Measurements from ENCODE around the gene ZCCHC24. TPM values are rescaled to one million over a fixed set of nuclear protein-coding genes. Genes with fewer than 3 reads are reported as not detected.

ZCCHC24 gene
- total and polyA plus RNA-seq, 4 experiments from 2014 or later: 0.30 to 1.9 (median 1.2) TPM

- ChIA-PET CTCF (ENCODE audit: partially characterized antibody) (interaction anchor here (9.1 kb wide), 1 partner anchor 98 kb away, joined by 91 read pairs; no protein-coding TSS in a partner anchor), POLR2A (ENCODE audit: partially characterized antibody) (no interaction called here)
- no peaks in the 10 kb centered on the region for H3K36me3 Mint-ChIP-seq
- H3K4me3 ChIP-seq (ENCODE audit: low read length in 2 of 2): no peak overlapping the region
- DNase-seq: no peak
- H3K9me3 ChIP-seq (ENCODE audit: control insufficient read depth in 1 of 2, low read length in 2 of 2): no peaks in the 10 kb centered on the region
- no peaks in the 10 kb centered on the region for H3K36me3 ChIP-seq (ENCODE audit: insufficient read depth, low read length)
- no peak overlapping the region for H3K4me3 Mint-ChIP-seq
- intact Hi-C loops (cut with micrococcal nuclease): no loop called here
- H3K9me3 Mint-ChIP-seq: no peaks in the 10 kb centered on the region
- no peak overlapping the region for H3K27ac Mint-ChIP-seq
- no peaks in the 10 kb centered on the region for H3K27me3 ChIP-seq (ENCODE audit: insufficient read depth, low read length)
- no peaks in the 10 kb centered on the region for H3K4me1 ChIP-seq (ENCODE audit: insufficient read depth, low read length)
- H3K4me1 Mint-ChIP-seq: peaks cover 0 to under 1% (median 0%) of the 10 kb centered on the region in 4 donors
- H3K27ac ChIP-seq (ENCODE audit: low read depth, low read length): no peak overlapping the region
- H3K27me3 Mint-ChIP-seq: peaks cover 9 to 10% of the 10 kb centered on the region in 2 donors
Observed at GRCh38 chr10:79472449-79472848, 27.0 kb upstream of the ZCCHC24 start.

- Mint-ChIP-seq H3K4me3 (no peak overlapping the region), H3K9me3 (no peaks in the 10 kb centered on the region), H3K4me1 (peaks cover 0 to 1% (median 0%) of the 10 kb centered on the region in 4 donors), H3K27ac (peak overlapping the region in 1 of 7 donors; percentile 6), H3K36me3 (no peaks in the 10 kb centered on the region), H3K27me3 (peaks cover 9% of the 10 kb centered on the region in 2 donors)
- H3K9me3 ChIP-seq (ENCODE audit: control insufficient read depth in 1 of 2, low read length in 2 of 2): no peaks in the 10 kb centered on the region
- no peaks in the 10 kb centered on the region for H3K4me1 ChIP-seq (ENCODE audit: insufficient read depth, low read length)
- no peaks in the 10 kb centered on the region for H3K27me3 ChIP-seq (ENCODE audit: insufficient read depth, low read length)
- intact Hi-C loops (cut with micrococcal nuclease): no loop called here
- DNase-seq: no peak
- CTCF ChIA-PET (ENCODE audit: partially characterized antibody): interaction anchor here (9.1 kb wide), 1 partner anchor 98 kb away, joined by 91 read pairs; no protein-coding TSS in a partner anchor
- H3K27ac ChIP-seq (ENCODE audit: low read depth, low read length): no peak overlapping the region
- H3K36me3 ChIP-seq (ENCODE audit: insufficient read depth, low read length): no peaks in the 10 kb centered on the region
- H3K4me3 ChIP-seq (ENCODE audit: low read length in 2 of 2): no peak overlapping the region
- POLR2A ChIA-PET (ENCODE audit: partially characterized antibody): no interaction called here
Observed at GRCh38 chr10:79471776-79472175, 26.4 kb upstream of the ZCCHC24 start.

- H3K4me1 ChIP-seq (ENCODE audit: insufficient read depth, low read length): no peaks in the 10 kb centered on the region
- no peaks in the 10 kb centered on the region for H3K36me3 Mint-ChIP-seq
- POLR2A ChIA-PET (ENCODE audit: partially characterized antibody): no interaction called here
- H3K36me3 ChIP-seq (ENCODE audit: insufficient read depth, low read length): no peaks in the 10 kb centered on the region
- H3K4me3 ChIP-seq (ENCODE audit: low read length in 2 of 2): no peak overlapping the region
- intact Hi-C loops (cut with micrococcal nuclease): no loop called here
- no peak overlapping the region for H3K4me3 Mint-ChIP-seq
- no peaks in the 10 kb centered on the region for H3K27me3 ChIP-seq (ENCODE audit: insufficient read depth, low read length)
- no peaks in the 10 kb centered on the region for H3K9me3 Mint-ChIP-seq
- no peak for DNase-seq
- H3K27ac ChIP-seq (ENCODE audit: low read depth, low read length): no peak overlapping the region
- peaks cover 0 to 1% (median 0%) of the 10 kb centered on the region in 4 donors for H3K4me1 Mint-ChIP-seq
- H3K27me3 Mint-ChIP-seq: peaks cover 5 to 9% of the 10 kb centered on the region in 2 donors
- H3K9me3 ChIP-seq (ENCODE audit: control insufficient read depth in 1 of 2, low read length in 2 of 2): no peaks in the 10 kb centered on the region
- CTCF ChIA-PET (ENCODE audit: partially characterized antibody): interaction anchor here (1.2 to 9.1 kb wide), 4 partner anchors 8 to 122 kb away, joined by 3 to 91 read pairs (median 6); no protein-coding TSS in a partner anchor
- no peak overlapping the region for H3K27ac Mint-ChIP-seq
Observed at GRCh38 chr10:79470096-79470495, 24.7 kb upstream of the ZCCHC24 start.

GRCh38 chr10:79468841-79469585 lies 23.6 kb upstream of the ZCCHC24 start:
- H3K27ac Mint-ChIP-seq: no peak overlapping the region
- intact Hi-C loops (cut with micrococcal nuclease): loop anchor here (10.0 kb wide), 1 partner anchor 254 kb away; no protein-coding TSS in a partner anchor
- Histone ChIP-seq H3K27me3 (ENCODE audit: insufficient read depth, low read length) (no peaks in the 10 kb centered on the region), H3K9me3 (ENCODE audit: control insufficient read depth in 1 of 2, low read length in 2 of 2) (no peaks in the 10 kb centered on the region), H3K27ac (ENCODE audit: low read depth, low read length) (no peak overlapping the region), H3K4me1 (ENCODE audit: insufficient read depth, low read length) (no peaks in the 10 kb centered on the region), H3K36me3 (ENCODE audit: insufficient read depth, low read length) (no peaks in the 10 kb centered on the region), H3K4me3 (ENCODE audit: low read length in 2 of 2) (no peak overlapping the region)
- H3K36me3 Mint-ChIP-seq: no peaks in the 10 kb centered on the region
- POLR2A ChIA-PET (ENCODE audit: partially characterized antibody): no interaction called here
- H3K27me3 Mint-ChIP-seq: peaks cover 3 to 5% of the 10 kb centered on the region in 2 donors
- CTCF ChIA-PET (ENCODE audit: partially characterized antibody): interaction anchor here (1.0 to 9.1 kb wide), 7 partner anchors 8 to 267 kb away, joined by 3 to 91 read pairs (median 8); no protein-coding TSS in a partner anchor
- no peaks in the 10 kb centered on the region for H3K9me3 Mint-ChIP-seq
- no peak for DNase-seq
- H3K4me1 Mint-ChIP-seq: peaks cover 0 to 1% (median 0%) of the 10 kb centered on the region in 4 donors
- no peak overlapping the region for H3K4me3 Mint-ChIP-seq

GRCh38 chr10:79468015-79468560 lies 22.7 kb upstream of the ZCCHC24 start:
- POLR2A ChIA-PET (ENCODE audit: partially characterized antibody): interaction anchor here (1.0 kb wide), 1 partner anchor 94 kb away, joined by 4 read pairs; no protein-coding TSS in a partner anchor

GRCh38 chr10:79465341-79465740 lies 19.9 kb upstream of the ZCCHC24 start:
- DNase-seq: no peak
- POLR2A ChIA-PET (ENCODE audit: partially characterized antibody): no interaction called here
- CTCF ChIA-PET (ENCODE audit: partially characterized antibody): interaction anchor here (9.1 kb wide), 1 partner anchor 91 kb away, joined by 91 read pairs; no protein-coding TSS in a partner anchor

More at GRCh38 chr10:79468015-79468560, 22.7 kb upstream of the ZCCHC24 start:
- intact Hi-C loops (cut with micrococcal nuclease): loop anchor here (10.0 kb wide), 1 partner anchor 253 kb away; no protein-coding TSS in a partner anchor
- H3K36me3 Mint-ChIP-seq: no peaks in the 10 kb centered on the region
- Histone ChIP-seq H3K4me3 (ENCODE audit: low read length in 2 of 2) (no peak overlapping the region), H3K36me3 (ENCODE audit: insufficient read depth, low read length) (no peaks in the 10 kb centered on the region), H3K27ac (ENCODE audit: low read depth, low read length) (no peak overlapping the region), H3K27me3 (ENCODE audit: insufficient read depth, low read length) (no peaks in the 10 kb centered on the region), H3K9me3 (ENCODE audit: control insufficient read depth in 1 of 2, low read length in 2 of 2) (no peaks in the 10 kb centered on the region), H3K4me1 (ENCODE audit: insufficient read depth, low read length) (no peaks in the 10 kb centered on the region)
- H3K9me3 Mint-ChIP-seq: no peaks in the 10 kb centered on the region
- CTCF ChIA-PET (ENCODE audit: partially characterized antibody): interaction anchor here (0.7 to 9.1 kb wide), 16 partner anchors 9 to 977 kb away, joined by 3 to 91 read pairs (median 4); partner anchors contain the start of gene ZCCHC24
- peaks cover 0 to 1% (median 0%) of the 10 kb centered on the region in 4 donors for H3K4me1 Mint-ChIP-seq
- DNase-seq: no peak
- H3K4me3 Mint-ChIP-seq: no peak overlapping the region
- H3K27ac Mint-ChIP-seq: peak overlapping the region in 1 of 7 donors; percentile 31
- H3K27me3 Mint-ChIP-seq: peaks cover 3 to 5% of the 10 kb centered on the region in 2 donors

More at GRCh38 chr10:79465341-79465740, 19.9 kb upstream of the ZCCHC24 start:
- no peaks in the 10 kb centered on the region for H3K9me3 ChIP-seq (ENCODE audit: control insufficient read depth in 1 of 2, low read length in 2 of 2)
- H3K27me3 Mint-ChIP-seq: peaks cover 0 to 2% of the 10 kb centered on the region in 2 donors
- H3K36me3 Mint-ChIP-seq: no peaks in the 10 kb centered on the region
- H3K36me3 ChIP-seq (ENCODE audit: insufficient read depth, low read length): no peaks in the 10 kb centered on the region
- no peaks in the 10 kb centered on the region for H3K27me3 ChIP-seq (ENCODE audit: insufficient read depth, low read length)
- H3K4me3 ChIP-seq (ENCODE audit: low read length in 2 of 2): no peak overlapping the region
- H3K4me3 Mint-ChIP-seq: no peak overlapping the region
- H3K9me3 Mint-ChIP-seq: no peaks in the 10 kb centered on the region
- intact Hi-C loops (cut with micrococcal nuclease): loop anchor here (10.0 kb wide), 1 partner anchor 251 kb away; no protein-coding TSS in a partner anchor
- peaks cover 0 to 1% (median 0%) of the 10 kb centered on the region in 4 donors for H3K4me1 Mint-ChIP-seq
- no peaks in the 10 kb centered on the region for H3K4me1 ChIP-seq (ENCODE audit: insufficient read depth, low read length)
- no peak overlapping the region for H3K27ac Mint-ChIP-seq
- no peak overlapping the region for H3K27ac ChIP-seq (ENCODE audit: low read depth, low read length)
